Natural killer cell (primary cell): ENCODE measurements around the gene GABRP. TPM values are rescaled to one million over a fixed set of nuclear protein-coding genes. Genes with fewer than 3 reads are reported as not detected.
"Not testable (repeated sequence)": the region's sequence is repeated elsewhere in the genome, so short reads cannot be mapped to it uniquely, and the experiment has no call there.

Source experiments
- ATAC-seq, 3 donors: fragments of 150-1000 bp in 2 of 3; fragments of 200-7000 bp in 1 of 3; cut with Tn5 transposase; 1 replicate in 1 of 3; 2 replicates in 2 of 3; pipeline ENCODE4 v1.10.0; 2021; ENCODE audit warnings: mild to moderate bottlenecking in 2 of 3, moderate library complexity in 2 of 3
- DNase-seq, 2 donors: peaks; one replicate each; pipeline versions ENCODE4 v3.0.0 to v3.0.0-alpha.2; 2013 to 2021; ENCODE audit warnings: mixed read lengths in 1 of 2
- H3K27ac ChIP-seq: one replicate; pipeline ENCODE4 v1.5.1; 2013; ENCODE audit warnings: mild to moderate bottlenecking, low read length
- H3K27me3 ChIP-seq: one replicate; pipeline ENCODE4 v1.6.1; 2013; ENCODE audit warnings: low read length; ENCODE audit not compliant: control insufficient read depth, insufficient read depth
- H3K36me3 ChIP-seq: one replicate; pipeline ENCODE4 v1.6.1; 2013; ENCODE audit warnings: low read length; ENCODE audit not compliant: control insufficient read depth, insufficient read depth
- H3K4me1 ChIP-seq: one replicate; pipeline ENCODE4 v1.6.1; 2013; ENCODE audit warnings: low read length; ENCODE audit not compliant: control insufficient read depth, insufficient read depth
- H3K4me3 ChIP-seq: one replicate; pipeline ENCODE4 v1.5.1; 2013; ENCODE audit warnings: low read length
- H3K9me3 ChIP-seq: one replicate; pipeline ENCODE4 v1.6.1; 2013; ENCODE audit warnings: low read length; ENCODE audit not compliant: control insufficient read depth, insufficient read depth
- H3K27ac Mint-ChIP-seq, 2 donors: one replicate each; pipeline ENCODE4 v1.8.0; 2022; ENCODE audit warnings: mild to moderate bottlenecking in 2 of 2, mixed read lengths in 2 of 2, moderate library complexity in 1 of 2
- H3K27me3 Mint-ChIP-seq, 2 donors: one replicate each; pipeline ENCODE4 v1.8.0; 2022; ENCODE audit warnings: low read depth in 2 of 2, mixed read lengths in 2 of 2
- H3K36me3 Mint-ChIP-seq: one replicate; pipeline ENCODE4 v1.8.0; 2022; ENCODE audit warnings: mixed read lengths
- H3K4me1 Mint-ChIP-seq, 2 donors: one replicate each; pipeline ENCODE4 v1.8.0; 2022; ENCODE audit warnings: mixed read lengths in 2 of 2
- H3K4me3 Mint-ChIP-seq: one replicate; pipeline ENCODE4 v1.8.0; 2022; ENCODE audit warnings: mild to moderate bottlenecking, moderate library complexity, mixed read lengths
- H3K9me3 Mint-ChIP-seq, 2 donors: one replicate each; pipeline ENCODE4 v1.8.0; 2022; ENCODE audit warnings: mixed read lengths in 2 of 2
- CTCF ChIP-seq: fragments of 200-600 bp; IDR thresholded peaks from one replicate; pipeline ENCODE4 v1.8.0; 2022; ENCODE audit warnings: antibody characterized with exemption
- WGBS: methylation state at CpG from one replicate; pipeline ENCODE4 v1.1.7; 2013; ENCODE audit warnings: missing lambda C conversion rate; ENCODE audit not compliant: insufficient coverage; 5-methylcytosine and 5-hydroxymethylcytosine counted together
- intact Hi-C: fragments of 100-400 bp; cut with micrococcal nuclease; formaldehyde crosslinking; loops from one replicate; pipeline ENCODE4 v1.14.2; 2022
- total RNA-seq, 4 donors: library from RNA; stranded (reverse); fragments of 120-200 nt in 1 of 4; gene quantifications; one replicate each; pipeline versions ENCODE4 v1.2.3 to v1.2.4, GENCODE V29; 2013 to 2022

The GABRP gene
- total RNA-seq, 3 donors from 2014 or later (not counting 1 experiment from before 2014, with no cell fraction given), result not detected

DNA sequence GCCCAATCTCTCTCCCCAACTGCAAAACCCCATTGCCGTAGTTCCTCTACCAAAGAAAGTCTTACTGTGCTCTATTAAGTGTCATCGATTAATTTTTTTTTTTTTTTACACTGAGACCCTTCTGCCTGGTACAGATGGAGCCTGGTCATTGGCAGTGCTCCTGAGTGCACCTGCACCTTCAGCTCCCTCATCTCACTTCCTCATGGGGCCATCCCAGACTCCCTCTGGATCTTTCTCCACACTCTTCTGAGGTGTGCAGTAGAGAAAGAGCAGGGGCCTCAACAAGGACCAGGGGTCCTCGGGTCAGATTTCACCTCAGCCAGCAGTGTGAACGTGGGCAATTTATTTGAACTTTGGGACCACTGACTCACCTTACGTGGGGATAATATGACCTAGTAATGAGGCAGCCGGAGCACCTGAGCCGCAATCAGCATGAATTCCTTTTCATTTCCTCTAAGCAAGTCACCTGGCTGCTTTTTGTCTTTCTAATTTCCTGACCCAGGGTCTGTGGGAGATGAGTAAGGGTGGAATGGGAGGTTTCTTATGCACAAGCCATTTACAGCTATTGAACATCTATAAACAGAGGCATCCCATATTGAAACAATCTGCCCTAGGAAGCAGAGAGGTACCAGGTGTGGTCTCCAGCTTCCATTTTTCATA is 22.3 kb upstream of the GABRP start:
- no peak overlapping the region for H3K4me3 Mint-ChIP-seq
- ATAC-seq (no peak), DNase-seq (no peak)
- Histone ChIP-seq H3K36me3 (no peaks in the 10 kb centered on the region), H3K4me1 (no peaks in the 10 kb centered on the region), H3K9me3 (no peaks in the 10 kb centered on the region), H3K27ac (no peak overlapping the region), H3K4me3 (no peak overlapping the region), H3K27me3 (no peaks in the 10 kb centered on the region)
- H3K27ac Mint-ChIP-seq, result no peak overlapping the region
- WGBS, result 90% methylated on average over 7 of the region's 7 CpGs
- H3K4me1 Mint-ChIP-seq, result no peaks in the 10 kb centered on the region
- peaks cover 11 to 16% of the 10 kb centered on the region in 2 donors for H3K27me3 Mint-ChIP-seq
- TF ChIP-seq CTCF, result no peak
- intact Hi-C loops, result no loop called here
- no peaks in the 10 kb centered on the region for H3K9me3 Mint-ChIP-seq
- no peaks in the 10 kb centered on the region for H3K36me3 Mint-ChIP-seq

DNA sequence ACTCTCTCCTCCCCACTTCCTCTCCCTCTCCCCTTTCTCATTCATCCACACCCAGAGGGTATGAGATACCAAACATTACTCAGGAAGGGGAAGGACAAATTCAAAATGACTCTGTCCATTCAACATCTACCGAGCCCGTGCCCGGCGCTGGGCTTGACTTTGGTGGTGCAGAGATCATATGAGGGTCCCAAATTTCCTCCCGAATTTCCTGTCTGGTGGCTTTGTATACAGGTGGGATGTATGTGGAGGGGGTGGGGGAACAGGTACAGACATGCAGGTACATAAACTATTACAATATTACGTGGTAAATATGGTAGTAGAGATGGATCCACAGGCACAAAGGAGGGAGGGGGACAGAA is 21.8 kb upstream of the GABRP start:
- no peak overlapping the region for H3K27ac Mint-ChIP-seq
- DNase-seq (no peak), ATAC-seq (no peak)
- no peaks in the 10 kb centered on the region for H3K9me3 ChIP-seq
- H3K36me3 Mint-ChIP-seq, result no peaks in the 10 kb centered on the region
- H3K9me3 Mint-ChIP-seq, result no peaks in the 10 kb centered on the region
- no peaks in the 10 kb centered on the region for H3K4me1 Mint-ChIP-seq
- H3K27ac ChIP-seq, result no peak overlapping the region
- intact Hi-C loops, result no loop called here
- no peak for TF ChIP-seq CTCF
- H3K4me1 ChIP-seq, result no peaks in the 10 kb centered on the region
- no peak overlapping the region for H3K4me3 ChIP-seq
- WGBS, result 92% methylated on average over 6 of the region's 6 CpGs
- H3K36me3 ChIP-seq, result no peaks in the 10 kb centered on the region
- no peak overlapping the region for H3K4me3 Mint-ChIP-seq
- H3K27me3 Mint-ChIP-seq, result peaks cover 11 to 16% of the 10 kb centered on the region in 2 donors
- H3K27me3 ChIP-seq, result no peaks in the 10 kb centered on the region

DNA sequence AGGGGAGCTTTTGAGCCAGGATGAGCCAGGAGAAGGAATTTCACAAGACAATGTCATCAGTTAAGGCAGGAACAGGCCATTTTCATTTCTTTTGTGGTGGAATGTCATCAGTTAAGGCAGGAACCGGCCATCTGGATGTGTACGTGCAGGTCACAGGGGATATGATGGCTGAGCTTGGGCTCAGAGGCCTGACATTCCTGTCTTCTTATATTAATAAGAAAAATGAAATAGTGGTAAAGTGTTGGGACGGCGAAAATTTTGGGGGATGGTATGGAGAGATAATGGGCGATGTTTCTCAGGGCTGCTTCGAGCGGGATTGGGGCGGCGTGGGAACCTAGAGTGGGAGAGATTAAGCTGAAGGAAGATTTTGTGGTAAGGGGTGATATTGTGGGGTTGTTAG is 21.2 kb upstream of the GABRP start:
- not testable (repeated sequence) for H3K9me3 ChIP-seq, H3K27me3 ChIP-seq, H3K4me1 Mint-ChIP-seq

DNA sequence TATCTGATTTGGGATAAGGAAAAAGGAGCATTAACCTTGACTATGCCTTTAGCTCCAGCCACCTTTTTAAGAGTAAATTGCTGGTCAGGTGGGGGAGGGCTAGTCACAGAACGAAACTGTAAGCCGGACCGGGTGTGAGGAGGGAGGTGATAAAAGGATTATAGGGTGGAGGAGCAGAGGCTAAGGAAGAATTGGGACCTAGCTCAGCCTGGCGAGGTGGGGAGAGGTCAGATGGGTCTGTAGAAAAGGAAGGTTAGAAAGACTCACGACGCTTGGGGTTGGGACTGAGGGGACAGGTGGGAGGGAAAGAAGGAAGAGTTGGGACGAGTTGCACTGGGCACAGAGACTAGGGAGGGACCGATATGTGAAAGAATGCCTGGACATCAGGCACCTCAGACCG is 17.7 kb upstream of the GABRP start:
- H3K9me3 Mint-ChIP-seq, H3K27me3 Mint-ChIP-seq, H3K27ac ChIP-seq, H3K4me1 ChIP-seq, H3K27me3 ChIP-seq, intact Hi-C loops, H3K4me3 Mint-ChIP-seq, H3K4me1 Mint-ChIP-seq, DNase-seq, H3K27ac Mint-ChIP-seq, ATAC-seq, H3K36me3 Mint-ChIP-seq, H3K9me3 ChIP-seq, H3K4me3 ChIP-seq, H3K36me3 ChIP-seq: not testable (repeated sequence)
- 83% methylated on average over 9 of the region's 9 CpGs for WGBS

More for the DNA sequence above, 21.2 kb upstream of the GABRP start:
- ATAC-seq, H3K27ac ChIP-seq, H3K4me3 Mint-ChIP-seq, H3K36me3 ChIP-seq, H3K4me3 ChIP-seq, H3K4me1 ChIP-seq, intact Hi-C loops, H3K36me3 Mint-ChIP-seq, H3K27ac Mint-ChIP-seq, DNase-seq, H3K9me3 Mint-ChIP-seq: not testable (repeated sequence)
- 95% methylated on average over 9 of the region's 9 CpGs for WGBS
- peaks cover 11 to 16% of the 10 kb centered on the region in 2 donors for H3K27me3 Mint-ChIP-seq
